GM12878 (cell line): ENCODE data around the gene THEM4.

Experiments
- CEBPB ChIP-seq, 2 experiments: fragments of 150-350 bp in 1 of 2; IDR thresholded peaks; 2 replicates each; pipeline ENCODE4 v1.6.1; 2012 to 2014; ENCODE audit warnings: low read depth in 2 of 2, low read length in 2 of 2, borderline replicate concordance in 1 of 2, inconsistent platforms in 1 of 2
- CREB1 ChIP-seq: IDR thresholded peaks from 2 replicates; pipeline ENCODE4 v1.6.1; 2012; ENCODE audit warnings: low read depth, mild to moderate bottlenecking, inconsistent platforms
- GABPA ChIP-seq: IDR thresholded peaks from 2 replicates; pipeline ENCODE4 v1.6.1; 2014; ENCODE audit warnings: antibody characterized with exemption, low read depth, mild to moderate bottlenecking, inconsistent platforms
- TF ChIP-seq, protein P1 (sequence below), 3 experiments: IDR thresholded peaks in 2 of 3; conservative IDR thresholded peaks in 1 of 3; 2 replicates each; pipeline ENCODE4 v1.5.1; 2011; ENCODE audit warnings: low read depth in 3 of 3, low read length in 3 of 3, mild to moderate bottlenecking in 3 of 3, control low read depth in 2 of 3, moderate library complexity in 2 of 3, inconsistent platforms in 1 of 3, mixed read lengths in 1 of 3; ENCODE audit not compliant: control insufficient read depth in 2 of 3, insufficient read depth in 1 of 3; ENCODE audit errors: extremely low read depth in 1 of 3
- TF ChIP-seq, protein P2 (sequence below): IDR thresholded peaks from 2 replicates; pipeline ENCODE4 v1.6.1; 2011; ENCODE audit warnings: low read depth, low read length, improper control_type of control experiment, borderline replicate concordance

GRCh38 chr1:151829352-151830046, 79.8 kb downstream of the THEM4 start:
- TF ChIP-seq, protein P1, sequence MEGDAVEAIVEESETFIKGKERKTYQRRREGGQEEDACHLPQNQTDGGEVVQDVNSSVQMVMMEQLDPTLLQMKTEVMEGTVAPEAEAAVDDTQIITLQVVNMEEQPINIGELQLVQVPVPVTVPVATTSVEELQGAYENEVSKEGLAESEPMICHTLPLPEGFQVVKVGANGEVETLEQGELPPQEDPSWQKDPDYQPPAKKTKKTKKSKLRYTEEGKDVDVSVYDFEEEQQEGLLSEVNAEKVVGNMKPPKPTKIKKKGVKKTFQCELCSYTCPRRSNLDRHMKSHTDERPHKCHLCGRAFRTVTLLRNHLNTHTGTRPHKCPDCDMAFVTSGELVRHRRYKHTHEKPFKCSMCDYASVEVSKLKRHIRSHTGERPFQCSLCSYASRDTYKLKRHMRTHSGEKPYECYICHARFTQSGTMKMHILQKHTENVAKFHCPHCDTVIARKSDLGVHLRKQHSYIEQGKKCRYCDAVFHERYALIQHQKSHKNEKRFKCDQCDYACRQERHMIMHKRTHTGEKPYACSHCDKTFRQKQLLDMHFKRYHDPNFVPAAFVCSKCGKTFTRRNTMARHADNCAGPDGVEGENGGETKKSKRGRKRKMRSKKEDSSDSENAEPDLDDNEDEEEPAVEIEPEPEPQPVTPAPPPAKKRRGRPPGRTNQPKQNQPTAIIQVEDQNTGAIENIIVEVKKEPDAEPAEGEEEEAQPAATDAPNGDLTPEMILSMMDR (IDR thresholded peaks at IDR 0.05 in 2 of 3, conservative IDR thresholded peaks at IDR 0.05 in 1 of 3; ENCODE audit: control insufficient read depth in 2 of 3, extremely low read depth in 1 of 3, insufficient read depth in 1 of 3, low read depth in 3 of 3, low read length in 3 of 3), result no peak
- TF ChIP-seq CEBPB (IDR thresholded peaks at IDR 0.05; ENCODE audit: borderline replicate concordance in 1 of 2, low read depth in 2 of 2, low read length in 2 of 2) (no peak), GABPA (no peak), CREB1 (no peak)
- TF ChIP-seq, protein P2, sequence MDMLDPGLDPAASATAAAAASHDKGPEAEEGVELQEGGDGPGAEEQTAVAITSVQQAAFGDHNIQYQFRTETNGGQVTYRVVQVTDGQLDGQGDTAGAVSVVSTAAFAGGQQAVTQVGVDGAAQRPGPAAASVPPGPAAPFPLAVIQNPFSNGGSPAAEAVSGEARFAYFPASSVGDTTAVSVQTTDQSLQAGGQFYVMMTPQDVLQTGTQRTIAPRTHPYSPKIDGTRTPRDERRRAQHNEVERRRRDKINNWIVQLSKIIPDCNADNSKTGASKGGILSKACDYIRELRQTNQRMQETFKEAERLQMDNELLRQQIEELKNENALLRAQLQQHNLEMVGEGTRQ, result no peak
